Umbilical cord (tissue), 2 donors: ENCODE data around the gene RBM26. TPM values are rescaled to one million over a fixed set of nuclear protein-coding genes. Genes with fewer than 3 reads are reported as not detected.
"Not testable (repeated sequence)": the region's sequence is repeated elsewhere in the genome, so short reads cannot be mapped to it uniquely, and the experiment has no call there.

Experiments used
- DNase-seq: peaks from one replicate; pipeline ENCODE4 v3.0.0-alpha.2; 2015; ENCODE audit warnings: low spot score
- total RNA-seq: library from RNA; depleted of rRNA; stranded (reverse); fragments of >200 nt; gene quantifications from one replicate; pipeline ENCODE4 v1.2.3, GENCODE V29; 2014; ENCODE audit warnings: low replicate concordance; ENCODE audit not compliant: insufficient read depth

The RBM26 gene
- total RNA-seq, 1 donor from 2014 or later = 26.0 TPM

GRCh38 chr13:79282508-79282907 is 123.5 kb downstream of the RBM26 start:
- DNase-seq = no peak

- no peak for DNase-seq
These were observed 124.7 kb downstream of the RBM26 start for GRCh38 chr13:79281339-79281747.

GRCh38 chr13:79279735-79280134 is 126.3 kb downstream of the RBM26 start:
- not testable (repeated sequence) for DNase-seq

- DNase-seq = no peak
These were observed 133.0 kb downstream of the RBM26 start for GRCh38 chr13:79273045-79273444.

- DNase-seq = no peak
These were observed 134.4 kb downstream of the RBM26 start for GRCh38 chr13:79271616-79272015.

GRCh38 chr13:79270859-79271258 is 135.2 kb downstream of the RBM26 start:
- no peak for DNase-seq

Other genes with a start within 250 kb of the RBM26 start
- 61.4 TPM for gene NDFIP2, start 74.9 kb upstream of the RBM26 start, total RNA-seq